LNCaP clone FGC (cell line): Measurements from ENCODE around the gene VASH1.

Experiments
- DNase-seq: peaks from one replicate; pipeline ENCODE4 v3.0.0-alpha.2; 2011; ENCODE audit warnings: low read depth
- H3K4me3 ChIP-seq: 2 replicates; pipeline ENCODE4 v1.5.1; 2011; ENCODE audit warnings: mild to moderate bottlenecking, low read depth, low read length, control low read depth
- CTCF ChIP-seq: IDR thresholded peaks from 2 replicates; pipeline ENCODE4 v1.5.1; 2012; ENCODE audit warnings: mild to moderate bottlenecking; ENCODE audit not compliant: control insufficient read depth, insufficient read depth; ENCODE audit errors: extremely low read depth

VASH1 gene

GRCh38 chr14:76761136-76761959 is at the start of gene VASH1:
VASH1 (plus strand) TSS chr14:76761468; CDS start chr14:76762822, 1,354 bp downstream.
- DNase-seq: no peak
- TF ChIP-seq CTCF: no peak

GRCh38 chr14:76713121-76713520 is 48.1 kb upstream of the VASH1 start:
- H3K4me3 ChIP-seq: no peak overlapping the region
- DNase-seq: no peak
- no peak for TF ChIP-seq CTCF

More at GRCh38 chr14:76761136-76761959, at the start of gene VASH1:
- peak within 1 kb of the TSS; percentile 54 for H3K4me3 ChIP-seq

- no peak for DNase-seq
- no peak for TF ChIP-seq CTCF
- no peak overlapping the region for H3K4me3 ChIP-seq
These were observed 46.8 kb upstream of the VASH1 start for GRCh38 chr14:76714470-76714869.

- no peak for TF ChIP-seq CTCF
- H3K4me3 ChIP-seq: no peak overlapping the region
- DNase-seq: no peak
These were observed 46.2 kb upstream of the VASH1 start for GRCh38 chr14:76715101-76715500.

GRCh38 chr14:76715511-76716081 is 45.7 kb upstream of the VASH1 start:
- TF ChIP-seq CTCF: no peak
- H3K4me3 ChIP-seq: no peak overlapping the region
- no peak for DNase-seq

GRCh38 chr14:76716285-76716684 is 45.0 kb upstream of the VASH1 start:
- no peak for DNase-seq
- no peak for TF ChIP-seq CTCF
- no peak overlapping the region for H3K4me3 ChIP-seq
